Measurements from ENCODE around the gene SERPINA6. TPM values are rescaled to one million over a fixed set of nuclear protein-coding genes. Genes with fewer than 3 reads are reported as not detected.

The SERPINA6 gene
- total and polyA plus RNA-seq, 9 donors, result 0.18 to 15.4 (median 0.56) TPM; not detected in 4

DNA sequence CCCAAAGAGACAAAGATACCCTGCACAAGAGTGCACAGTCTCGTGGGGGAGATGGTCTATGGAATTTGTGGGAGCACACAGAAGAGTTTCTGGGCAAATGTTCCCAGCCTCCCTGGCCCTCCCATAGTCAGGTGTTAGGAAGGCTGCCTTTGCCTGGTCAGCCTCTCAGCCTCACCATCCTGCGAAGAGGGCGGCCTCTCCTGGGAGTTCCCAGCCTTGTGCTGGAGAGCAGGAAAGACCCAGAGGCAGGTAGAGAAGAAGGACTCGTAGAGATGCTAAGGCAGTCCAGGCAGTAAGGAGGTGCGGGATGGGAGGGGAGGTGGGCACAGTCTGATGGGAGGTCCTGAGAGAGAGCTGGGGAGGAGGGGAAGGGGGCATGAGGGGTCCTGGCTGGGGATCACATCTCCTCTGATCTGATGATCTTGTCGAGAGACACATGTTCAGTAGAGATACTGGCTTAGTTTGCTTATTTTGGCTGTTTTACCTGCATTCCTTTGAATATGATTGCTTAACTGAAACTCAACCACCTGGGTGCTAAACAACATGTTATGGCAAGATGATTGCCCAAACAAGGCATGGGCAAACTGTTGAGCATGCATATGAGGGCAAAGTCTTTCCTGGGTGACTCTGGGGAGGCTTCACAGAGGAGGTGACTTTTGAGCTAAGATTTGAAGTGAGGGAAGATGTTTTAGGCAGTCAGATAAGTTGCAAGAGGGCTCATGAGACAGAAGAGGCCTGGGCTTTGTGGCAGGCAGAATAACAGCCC is 10.5 kb downstream of the SERPINA6 start:
- intact Hi-C loops (cut with DNase I), result no loop called here

DNA sequence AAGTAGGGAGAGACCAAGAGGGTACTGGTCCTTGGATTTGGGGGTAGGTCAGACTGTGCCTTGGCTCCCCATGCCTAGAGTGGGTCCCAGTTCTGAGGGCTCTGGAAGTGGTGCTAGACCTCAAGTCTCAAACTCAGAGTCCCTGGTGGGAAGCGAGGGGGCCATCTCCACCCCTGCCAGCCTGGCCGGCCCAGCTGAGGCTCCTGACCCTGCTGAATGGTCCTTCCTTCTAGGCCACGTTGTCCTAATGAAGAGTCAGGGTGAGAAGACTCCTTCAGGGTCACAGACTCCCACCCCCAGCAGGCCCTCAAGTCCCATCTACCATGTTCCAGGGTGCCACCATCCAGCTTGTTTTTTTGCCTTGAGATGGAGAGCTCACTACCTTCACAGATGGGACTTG is 12.9 kb downstream of the SERPINA6 start:
- WGBS, 3 donors, result 61 to 90% (median 80%) methylated on average over 3 of the region's 3 CpGs
- Histone ChIP-seq H3K9me3 (no peaks in the 10 kb centered on the region), H3K4me3 (no peak overlapping the region), H3K27me3 (no peaks in the 10 kb centered on the region), H3K36me3 (no peaks in the 10 kb centered on the region), H3K27ac (no peak overlapping the region), H3K4me1 (ENCODE audit: insufficient read depth) (no peaks in the 10 kb centered on the region)
- DNase-seq, result no peak
- TF ChIP-seq EP300 (IDR thresholded peaks at IDR 0.05) (no peak), POLR2A (IDR thresholded peaks at IDR 0.05) (no peak)
- TF ChIP-seq, protein P1, sequence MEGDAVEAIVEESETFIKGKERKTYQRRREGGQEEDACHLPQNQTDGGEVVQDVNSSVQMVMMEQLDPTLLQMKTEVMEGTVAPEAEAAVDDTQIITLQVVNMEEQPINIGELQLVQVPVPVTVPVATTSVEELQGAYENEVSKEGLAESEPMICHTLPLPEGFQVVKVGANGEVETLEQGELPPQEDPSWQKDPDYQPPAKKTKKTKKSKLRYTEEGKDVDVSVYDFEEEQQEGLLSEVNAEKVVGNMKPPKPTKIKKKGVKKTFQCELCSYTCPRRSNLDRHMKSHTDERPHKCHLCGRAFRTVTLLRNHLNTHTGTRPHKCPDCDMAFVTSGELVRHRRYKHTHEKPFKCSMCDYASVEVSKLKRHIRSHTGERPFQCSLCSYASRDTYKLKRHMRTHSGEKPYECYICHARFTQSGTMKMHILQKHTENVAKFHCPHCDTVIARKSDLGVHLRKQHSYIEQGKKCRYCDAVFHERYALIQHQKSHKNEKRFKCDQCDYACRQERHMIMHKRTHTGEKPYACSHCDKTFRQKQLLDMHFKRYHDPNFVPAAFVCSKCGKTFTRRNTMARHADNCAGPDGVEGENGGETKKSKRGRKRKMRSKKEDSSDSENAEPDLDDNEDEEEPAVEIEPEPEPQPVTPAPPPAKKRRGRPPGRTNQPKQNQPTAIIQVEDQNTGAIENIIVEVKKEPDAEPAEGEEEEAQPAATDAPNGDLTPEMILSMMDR (IDR thresholded peaks at IDR 0.05), result no peak
- intact Hi-C loops (cut with DNase I), result no loop called here

More for the DNA sequence above, 10.5 kb downstream of the SERPINA6 start:
- DNase-seq, result no peak
- H3K27ac ChIP-seq, result no peak overlapping the region
- 72 to 80% (median 78%) methylated on average over 6 of the region's 6 CpGs for WGBS, 3 donors
- no peaks in the 10 kb centered on the region for H3K36me3 ChIP-seq
- TF ChIP-seq, protein P1 (IDR thresholded peaks at IDR 0.05), result no peak
- TF ChIP-seq EP300 (IDR thresholded peaks at IDR 0.05) (no peak), POLR2A (IDR thresholded peaks at IDR 0.05) (no peak)
- no peaks in the 10 kb centered on the region for H3K4me1 ChIP-seq (ENCODE audit: insufficient read depth)
- H3K27me3 ChIP-seq, result no peaks in the 10 kb centered on the region
- H3K4me3 ChIP-seq, result no peak overlapping the region
- H3K9me3 ChIP-seq, result no peaks in the 10 kb centered on the region

DNA sequence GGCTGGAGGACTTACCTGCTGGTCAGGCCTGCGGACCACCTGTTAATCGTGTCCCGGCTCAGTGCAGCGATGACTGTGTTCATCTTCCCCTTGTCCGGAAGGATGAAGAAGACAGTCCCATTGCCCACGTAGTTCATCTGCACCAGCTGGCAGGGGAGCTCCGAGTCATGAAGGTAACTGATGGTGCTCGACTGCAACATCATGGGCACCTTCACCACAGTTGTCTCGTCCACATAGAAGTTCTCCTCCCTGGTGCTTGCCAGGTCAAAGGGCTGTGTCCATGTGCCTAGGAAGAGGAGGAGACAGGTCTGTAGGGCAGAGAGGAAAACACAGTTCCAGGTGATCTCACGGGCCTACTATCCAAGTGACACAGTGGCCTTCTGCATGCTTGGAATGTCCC is 13.4 kb downstream of the SERPINA6 start:
- TF ChIP-seq EP300 (IDR thresholded peaks at IDR 0.05) (no peak), POLR2A (IDR thresholded peaks at IDR 0.05) (no peak)
- TF ChIP-seq, protein P1 (IDR thresholded peaks at IDR 0.05), result no peak
- no peaks in the 10 kb centered on the region for H3K27me3 ChIP-seq
- H3K36me3 ChIP-seq, result no peaks in the 10 kb centered on the region
- 79 to 88% (median 83%) methylated on average over 10 of the region's 10 CpGs for WGBS, 3 donors
- no peak for DNase-seq
- H3K4me3 ChIP-seq, result no peak overlapping the region
- no peaks in the 10 kb centered on the region for H3K4me1 ChIP-seq (ENCODE audit: insufficient read depth)
- no peak overlapping the region for H3K27ac ChIP-seq
- intact Hi-C loops (cut with DNase I), result no loop called here
- no peaks in the 10 kb centered on the region for H3K9me3 ChIP-seq

- H3K4me1 ChIP-seq (ENCODE audit: insufficient read depth), result no peaks in the 10 kb centered on the region
- DNase-seq, result no peak
- H3K36me3 ChIP-seq, result no peaks in the 10 kb centered on the region
- intact Hi-C loops (cut with DNase I), result no loop called here
- no peaks in the 10 kb centered on the region for H3K9me3 ChIP-seq
- H3K27me3 ChIP-seq, result no peaks in the 10 kb centered on the region
- no peak overlapping the region for H3K4me3 ChIP-seq
- no peak overlapping the region for H3K27ac ChIP-seq
- 27 to 54% (median 42%) methylated on average over 5 of the region's 5 CpGs for WGBS, 3 donors
- TF ChIP-seq POLR2A (IDR thresholded peaks at IDR 0.05) (no peak), EP300 (IDR thresholded peaks at IDR 0.05) (no peak)
- TF ChIP-seq, protein P1 (IDR thresholded peaks at IDR 0.05), result no peak
Measured at GRCh38 chr14:94307410-94307992, 15.6 kb downstream of the SERPINA6 start.

All from ovary (tissue), 9 donors.